HepG2 (cell line): Measurements from ENCODE around the gene MYO19. TPM values are rescaled to one million over a fixed set of nuclear protein-coding genes. Genes with fewer than 3 reads are reported as not detected.

ENCODE experiments used
- ADNP ChIP-seq: sonication (generic); formaldehyde crosslinking; IDR thresholded peaks from 2 replicates; pipeline ENCODE4 v1.4.0; 2020; ENCODE audit warnings: missing genetic modification reagents
- ATF1 ChIP-seq: IDR thresholded peaks from 2 replicates; pipeline ENCODE4 v1.6.1; 2016; ENCODE audit warnings: mild to moderate bottlenecking, control low read depth
- ERF ChIP-seq: IDR thresholded peaks from 2 replicates; pipeline ENCODE4 v1.6.1; 2018; ENCODE audit warnings: missing biosample characterization, missing genetic modification reagents
- ETV6 ChIP-seq: sonication (generic); formaldehyde crosslinking; conservative IDR thresholded peaks from 2 replicates; pipeline ENCODE4 v1.4.0; 2020; ENCODE audit warnings: missing genetic modification reagents
- FOXM1 ChIP-seq: sonication (generic); formaldehyde crosslinking; IDR thresholded peaks from 2 replicates; pipeline ENCODE4 v1.5.0; 2020; ENCODE audit warnings: missing genetic modification reagents
- KAT8 ChIP-seq: IDR thresholded peaks from 2 replicates; pipeline ENCODE4 v1.6.1; 2016; ENCODE audit warnings: missing genetic modification reagents, missing compliant biosample characterization
- KDM1A ChIP-seq: IDR thresholded peaks from 2 replicates; pipeline ENCODE4 v1.6.1; 2016; ENCODE audit warnings: missing compliant biosample characterization
- MED13 ChIP-seq: sonication (generic); formaldehyde crosslinking; IDR thresholded peaks from 2 replicates; pipeline ENCODE4 v1.5.0; 2020; ENCODE audit warnings: missing genetic modification reagents
- MTF2 ChIP-seq: sonication (generic); formaldehyde crosslinking; IDR thresholded peaks from 2 replicates; pipeline ENCODE4 v1.5.0; 2020; ENCODE audit warnings: missing genetic modification reagents, borderline replicate concordance
- PRPF4 ChIP-seq: fragments of 200-400 bp; formaldehyde crosslinking; IDR thresholded peaks from 2 replicates; pipeline ENCODE4 v1.6.1; 2016; ENCODE audit warnings: low read length, low read depth; ENCODE audit not compliant: poor library complexity, severe bottlenecking
- RELA ChIP-seq: sonication (generic); formaldehyde crosslinking; IDR thresholded peaks from 2 replicates; pipeline ENCODE4 v1.4.0; 2020; ENCODE audit warnings: missing genetic modification reagents
- TBL1XR1 ChIP-seq: fragments of 150-350 bp; IDR thresholded peaks from 2 replicates; pipeline ENCODE4 v1.6.1; 2014; ENCODE audit warnings: borderline replicate concordance, low read length; ENCODE audit not compliant: partially characterized antibody
- TCF7 ChIP-seq: sonication (generic); IDR thresholded peaks from 2 replicates; pipeline ENCODE4 v1.6.1; 2016; ENCODE audit warnings: antibody characterized with exemption, low read depth
- TSC22D2 ChIP-seq: sonication (generic); formaldehyde crosslinking; IDR thresholded peaks from 2 replicates; pipeline ENCODE4 v1.5.1; 2020; ENCODE audit warnings: missing genetic modification reagents, mild to moderate bottlenecking, borderline replicate concordance
- XRCC5 ChIP-seq: fragments of 200-400 bp; formaldehyde crosslinking; optimal IDR thresholded peaks from 2 replicates; pipeline ENCODE3; 2017; ENCODE audit warnings: mild to moderate bottlenecking, low read length
- YEATS4 ChIP-seq: sonication (generic); formaldehyde crosslinking; IDR thresholded peaks from 2 replicates; pipeline ENCODE4 v1.4.0; 2020; ENCODE audit warnings: missing genetic modification reagents, borderline replicate concordance
- ZFY ChIP-seq: sonication (generic); formaldehyde crosslinking; IDR thresholded peaks from 2 replicates; pipeline ENCODE4 v1.4.0; 2020; ENCODE audit warnings: missing genetic modification reagents
- ZMAT3 ChIP-seq: sonication (generic); formaldehyde crosslinking; conservative IDR thresholded peaks from 2 replicates; pipeline ENCODE4 v1.7.0; 2021; ENCODE audit warnings: missing genetic modification reagents
- ZNF468 ChIP-seq: sonication (generic); formaldehyde crosslinking; IDR thresholded peaks from 2 replicates; pipeline ENCODE4 v1.8.0; 2022; ENCODE audit warnings: mild to moderate bottlenecking, moderate library complexity, missing genetic modification reagents
- ZNF496 ChIP-seq: sonication (generic); formaldehyde crosslinking; IDR thresholded peaks from 2 replicates; pipeline ENCODE4 v1.8.1; 2023; ENCODE audit warnings: mild to moderate bottlenecking, moderate library complexity, missing genetic modification reagents; ENCODE audit not compliant: insufficient replicate concordance
- ZNF549 ChIP-seq: sonication (generic); formaldehyde crosslinking; IDR thresholded peaks from 2 replicates; pipeline ENCODE4 v1.5.0; 2020; ENCODE audit warnings: missing genetic modification reagents
- ZNF556 ChIP-seq: sonication (generic); formaldehyde crosslinking; IDR thresholded peaks from 2 replicates; pipeline ENCODE4 v1.4.0; 2020; ENCODE audit warnings: mild to moderate bottlenecking, missing genetic modification reagents, borderline replicate concordance
- polyA plus RNA-seq, 8 experiments: library from polyadenylated mRNA; depleted of rRNA in 3 of 8; stranded (reverse) in 7 of 8; unstranded in 1 of 8; fragments of >200 nt; fragmentation: Illumina TruSeq in 4 of 8; extraction: Trizol in 4 of 8; gene quantifications; 2 replicates each; pipeline versions ENCODE4 v1.2.1 to v1.2.3, GENCODE V29; 2011 to 2016; ENCODE audit warnings: low read depth in 4 of 8, missing spikeins in 1 of 8, mixed read lengths in 1 of 8; ENCODE audit not compliant: insufficient read depth in 1 of 8
- total RNA-seq, 5 experiments: library from RNA; depleted of rRNA; stranded (reverse); fragments of >200 nt; fragmentation: Illumina TruSeq; extraction: Trizol; gene quantifications; 2 replicates each; pipeline ENCODE4 v1.2.3, GENCODE V29; 2016; ENCODE audit warnings: low read depth in 1 of 5
- TF ChIP-seq, protein P1 (sequence below): sonication (generic); formaldehyde crosslinking; IDR thresholded peaks from 2 replicates; pipeline ENCODE4 v1.4.0; 2020; ENCODE audit warnings: missing genetic modification reagents
- TF ChIP-seq, protein P2 (sequence below): sonication (generic); formaldehyde crosslinking; IDR thresholded peaks from 2 replicates; pipeline ENCODE4 v1.4.0; 2020; ENCODE audit warnings: mild to moderate bottlenecking, missing genetic modification reagents
- TF ChIP-seq, protein P3 (sequence below): sonication (generic); formaldehyde crosslinking; IDR thresholded peaks from 2 replicates; pipeline ENCODE4 v1.8.1; 2022; ENCODE audit warnings: low read depth, mild to moderate bottlenecking, missing genetic modification reagents

Gene MYO19
- total and polyA plus RNA-seq, 2 of the 13 experiments (the other 11 are each of a cell fraction or from before 2014, with no cell fraction given) = 75.7 to 82.3 TPM

GRCh38 chr17:36534840-36535668 lies at the start of gene MYO19, which contains the start of gene PIGW (continued):
- no peak for TF ChIP-seq MED13
- no peak for TF ChIP-seq TBL1XR1
- TF ChIP-seq TCF7 = no peak
- TF ChIP-seq ZMAT3 (CRISPR knock-in tag) = peak; percentile 89
- no peak for TF ChIP-seq KDM1A
- TF ChIP-seq ZNF556 (CRISPR knock-in tag) = peak; percentile 21; the same call in 1 of the 2 replicates
- TF ChIP-seq, protein P1, sequence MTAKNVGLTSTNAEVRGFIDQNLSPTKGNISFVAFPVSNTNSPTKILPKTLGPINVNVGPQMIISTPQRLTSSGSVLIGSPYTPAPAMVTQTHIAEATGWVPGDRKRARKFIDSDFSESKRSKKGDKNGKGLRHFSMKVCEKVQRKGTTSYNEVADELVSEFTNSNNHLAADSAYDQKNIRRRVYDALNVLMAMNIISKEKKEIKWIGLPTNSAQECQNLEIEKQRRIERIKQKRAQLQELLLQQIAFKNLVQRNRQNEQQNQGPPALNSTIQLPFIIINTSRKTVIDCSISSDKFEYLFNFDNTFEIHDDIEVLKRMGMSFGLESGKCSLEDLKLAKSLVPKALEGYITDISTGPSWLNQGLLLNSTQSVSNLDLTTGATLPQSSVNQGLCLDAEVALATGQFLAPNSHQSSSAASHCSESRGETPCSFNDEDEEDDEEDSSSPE = peak; percentile 78
- TF ChIP-seq ZNF496 = no peak
- no peak for TF ChIP-seq RELA (CRISPR knock-in tag)
- no peak for TF ChIP-seq ADNP (CRISPR knock-in tag)
- peak; percentile 12 for TF ChIP-seq XRCC5
- TF ChIP-seq FOXM1 (CRISPR knock-in tag) = no peak
- TF ChIP-seq ATF1 (CRISPR knock-in tag) = peak; percentile 30; the same call in 1 of the 2 replicates
- TF ChIP-seq, protein P2, sequence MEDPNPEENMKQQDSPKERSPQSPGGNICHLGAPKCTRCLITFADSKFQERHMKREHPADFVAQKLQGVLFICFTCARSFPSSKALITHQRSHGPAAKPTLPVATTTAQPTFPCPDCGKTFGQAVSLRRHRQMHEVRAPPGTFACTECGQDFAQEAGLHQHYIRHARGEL = peak; percentile 6; the same call in 1 of the 2 replicates
- no peak for TF ChIP-seq PRPF4
- TF ChIP-seq ZFY (CRISPR knock-in tag) = peak; percentile 83
- TF ChIP-seq MTF2 (CRISPR knock-in tag) = peak; percentile 56; the same call in 1 of the 2 replicates
- TF ChIP-seq ZNF468 = no peak
- TF ChIP-seq, protein P3, sequence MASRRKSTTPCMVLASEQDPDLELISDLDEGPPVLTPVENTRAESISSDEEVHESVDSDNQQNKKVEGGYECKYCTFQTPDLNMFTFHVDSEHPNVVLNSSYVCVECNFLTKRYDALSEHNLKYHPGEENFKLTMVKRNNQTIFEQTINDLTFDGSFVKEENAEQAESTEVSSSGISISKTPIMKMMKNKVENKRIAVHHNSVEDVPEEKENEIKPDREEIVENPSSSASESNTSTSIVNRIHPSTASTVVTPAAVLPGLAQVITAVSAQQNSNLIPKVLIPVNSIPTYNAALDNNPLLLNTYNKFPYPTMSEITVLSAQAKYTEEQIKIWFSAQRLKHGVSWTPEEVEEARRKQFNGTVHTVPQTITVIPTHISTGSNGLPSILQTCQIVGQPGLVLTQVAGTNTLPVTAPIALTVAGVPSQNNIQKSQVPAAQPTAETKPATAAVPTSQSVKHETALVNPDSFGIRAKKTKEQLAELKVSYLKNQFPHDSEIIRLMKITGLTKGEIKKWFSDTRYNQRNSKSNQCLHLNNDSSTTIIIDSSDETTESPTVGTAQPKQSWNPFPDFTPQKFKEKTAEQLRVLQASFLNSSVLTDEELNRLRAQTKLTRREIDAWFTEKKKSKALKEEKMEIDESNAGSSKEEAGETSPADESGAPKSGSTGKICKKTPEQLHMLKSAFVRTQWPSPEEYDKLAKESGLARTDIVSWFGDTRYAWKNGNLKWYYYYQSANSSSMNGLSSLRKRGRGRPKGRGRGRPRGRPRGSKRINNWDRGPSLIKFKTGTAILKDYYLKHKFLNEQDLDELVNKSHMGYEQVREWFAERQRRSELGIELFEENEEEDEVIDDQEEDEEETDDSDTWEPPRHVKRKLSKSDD = no peak
- no peak; the same call in 1 of the 2 replicates for TF ChIP-seq TSC22D2 (CRISPR knock-in tag)
- TF ChIP-seq ETV6 (CRISPR knock-in tag) = no peak; the same call in 1 of the 2 replicates
- peak; percentile 99 for TF ChIP-seq YEATS4 (CRISPR knock-in tag)
- TF ChIP-seq ERF = 0 out of 2 replicates have a peak, but pooled peaks have one; percentile 7
- peak; percentile 90 for TF ChIP-seq KAT8
- TF ChIP-seq ZNF549 (CRISPR knock-in tag) = no peak; the same call in 1 of the 2 replicates
